Measurements from ENCODE around the gene PCSK6.

PCSK6 gene

GRCh38 chr15:101255615-101256241 lies 233.8 kb downstream of the PCSK6 start:
- DNase-seq = peak; percentile 92 to 96
- peak; percentile 72 for TF ChIP-seq POLR2A (IDR thresholded peaks at IDR 0.05; ENCODE audit: low read length)
- TF ChIP-seq GATA1 (IDR thresholded peaks at IDR 0.05; ENCODE audit: low read depth, low read length) = no peak

DNA sequence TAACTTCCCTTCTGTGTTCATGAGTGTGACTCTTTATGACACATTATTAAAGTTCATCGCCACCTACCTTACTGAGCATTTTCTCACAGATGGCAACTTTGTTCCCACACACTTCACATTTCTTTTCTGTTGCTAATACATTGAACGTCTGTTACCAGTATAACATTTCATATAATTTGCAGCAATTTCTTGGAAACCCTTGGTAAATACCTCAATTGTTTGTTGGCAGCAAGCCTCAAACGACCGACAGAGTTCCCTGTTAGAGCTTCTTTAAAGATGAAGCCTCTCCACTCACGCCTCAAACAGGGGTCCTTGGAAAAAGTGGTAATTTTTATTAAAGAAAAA lies 234.5 kb downstream of the PCSK6 start:
- peak; percentile 25 to 56 for DNase-seq
- TF ChIP-seq POLR2A (IDR thresholded peaks at IDR 0.05; ENCODE audit: low read length) = no peak
- TF ChIP-seq GATA1 (IDR thresholded peaks at IDR 0.05; ENCODE audit: low read depth, low read length) = no peak

DNA sequence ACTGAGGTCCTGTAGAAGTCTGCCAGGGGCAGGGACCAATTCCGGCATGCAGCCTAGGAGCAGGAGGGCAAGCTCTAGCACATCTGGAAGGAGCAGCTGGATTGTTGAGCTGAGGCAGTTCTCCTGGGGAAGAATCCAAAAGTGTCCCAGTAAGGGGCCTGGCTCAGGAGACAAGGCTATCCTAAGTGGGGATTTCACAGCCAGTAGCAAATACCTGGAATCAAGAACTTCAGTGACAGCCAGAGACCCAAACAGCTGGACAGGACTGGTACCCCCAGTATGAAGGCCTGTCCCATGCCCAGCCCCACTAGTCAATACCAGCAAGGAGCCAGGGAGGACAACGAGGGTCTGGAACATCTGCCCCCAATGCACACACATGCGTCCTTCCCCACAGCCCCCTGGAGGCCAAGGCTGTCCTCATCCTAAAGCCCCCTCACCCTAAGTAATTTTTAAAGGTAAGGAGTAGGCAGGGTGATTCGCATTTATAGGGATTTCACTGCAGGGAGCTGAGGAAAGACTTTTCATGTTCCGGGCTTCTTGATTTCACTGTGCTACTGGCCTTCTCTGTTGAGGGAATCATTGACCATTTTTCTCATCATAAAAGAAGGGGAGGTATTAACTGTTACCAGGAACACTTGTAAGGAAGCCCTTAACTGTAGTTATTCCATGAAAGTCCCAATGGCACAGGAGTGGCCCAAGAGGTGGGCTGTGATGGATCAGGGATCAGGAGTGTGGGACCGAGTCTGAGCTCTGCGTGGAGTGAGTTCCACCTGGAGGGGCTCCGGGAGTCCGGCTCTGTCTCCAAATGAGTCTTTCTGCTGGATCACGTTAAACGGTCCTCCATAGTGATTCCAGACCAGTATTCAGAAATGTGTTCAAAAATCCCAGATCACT lies 235.1 kb downstream of the PCSK6 start:
- TF ChIP-seq GATA1 (IDR thresholded peaks at IDR 0.05; ENCODE audit: low read depth, low read length) (no peak), POLR2A (IDR thresholded peaks at IDR 0.05; ENCODE audit: low read length) (no peak)
- DNase-seq = peak in 1 of 2 experiments; percentile 37

Data from erythroblast (primary cell).